NCI-H345 (cell line): ENCODE measurements around the gene CLHC1.
A peak's percentile ranks its signal among the peaks of the same experiment; 100 is the strongest.

ENCODE experiments used
- DNase-seq: peaks from one replicate; lab custom pipeline; 2025; lab: John Stamatoyannopoulos, UW

The CLHC1 gene

DNA sequence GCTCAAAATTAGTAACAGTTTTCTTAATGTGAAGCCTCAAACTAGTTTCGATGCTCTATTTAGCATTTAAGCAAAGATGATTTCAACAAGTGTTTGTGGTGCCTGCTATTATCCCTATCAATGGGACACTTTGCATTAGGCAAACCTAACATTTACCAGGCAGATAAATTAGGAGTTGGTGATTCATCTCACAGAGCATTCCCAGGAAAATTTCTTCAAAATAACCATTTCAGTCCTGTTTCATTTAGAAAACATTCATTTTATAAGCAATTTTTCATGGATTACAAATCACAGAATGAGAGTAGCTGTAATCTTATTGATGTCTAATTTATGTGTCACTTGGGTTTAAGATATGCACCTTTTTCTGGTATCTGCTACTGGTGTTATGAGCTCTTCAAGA, 62.7 kb downstream of the CLHC1 start:
- no peak for DNase-seq

DNA sequence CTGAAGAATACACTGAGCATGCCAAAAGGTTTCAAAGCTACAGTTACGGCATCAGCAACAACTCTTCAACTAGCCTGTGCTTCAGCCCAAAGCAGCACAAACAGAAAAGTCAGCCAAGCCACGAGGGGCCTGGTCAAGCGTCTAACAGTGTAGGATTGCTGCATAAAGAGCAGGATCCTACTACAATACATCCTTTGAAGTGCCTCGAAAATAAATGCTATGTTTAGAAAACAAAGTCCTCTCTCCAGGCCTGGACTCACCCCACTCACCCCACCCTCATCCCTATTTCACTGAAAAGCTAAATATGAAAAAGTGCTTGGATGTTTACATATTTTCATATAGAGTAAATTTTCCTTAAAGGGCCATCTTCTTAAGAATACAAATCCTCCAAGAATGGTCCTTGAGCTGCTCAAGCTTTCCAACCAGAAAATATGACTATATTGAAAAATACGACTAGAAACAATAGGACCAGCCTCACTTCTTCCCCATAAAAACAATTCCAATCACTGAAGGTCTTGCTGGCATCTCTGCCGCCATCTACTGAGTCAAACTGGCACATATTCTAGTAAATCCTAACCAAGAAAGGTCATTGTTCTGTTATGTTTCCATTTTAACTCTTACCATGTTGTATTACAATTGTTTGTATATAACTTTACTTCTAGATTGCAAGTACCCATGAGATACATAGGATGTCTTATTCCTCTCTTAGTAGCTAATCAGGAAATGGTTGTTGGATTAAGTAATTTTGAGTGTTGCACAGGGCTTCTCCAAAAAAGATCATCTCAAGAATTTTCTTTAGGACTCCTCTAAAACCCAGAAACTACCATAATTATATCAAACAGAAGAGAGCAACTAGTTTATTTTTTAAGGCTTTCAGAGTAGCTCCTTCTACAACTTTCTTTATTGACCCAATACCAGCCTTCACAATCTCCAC, 63.6 kb downstream of the CLHC1 start:
- DNase-seq = peak; percentile 44

DNA sequence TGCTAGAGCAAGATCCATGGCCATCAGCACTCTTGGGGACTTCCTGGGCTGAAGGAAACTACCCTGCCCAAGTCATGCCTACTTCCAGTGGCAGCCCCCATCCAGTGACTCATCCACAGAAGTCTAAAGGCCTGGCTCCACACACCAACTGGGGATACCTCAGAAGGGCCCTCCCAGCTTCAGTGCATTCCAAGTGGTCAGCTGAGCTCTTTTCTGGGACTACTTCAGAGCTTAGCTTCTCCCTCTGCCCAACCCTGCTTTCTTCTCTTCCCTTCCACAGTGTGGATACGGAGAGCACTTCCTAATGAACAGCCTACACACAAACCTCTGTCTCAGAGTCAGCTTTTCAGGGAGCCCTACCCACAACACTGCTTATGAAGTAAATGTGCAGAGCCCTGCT, 66.5 kb downstream of the CLHC1 start:
- no peak for DNase-seq

GRCh38 chr2:55164534-55165480, 67.3 kb downstream of the CLHC1 start:
- DNase-seq = no peak

DNA sequence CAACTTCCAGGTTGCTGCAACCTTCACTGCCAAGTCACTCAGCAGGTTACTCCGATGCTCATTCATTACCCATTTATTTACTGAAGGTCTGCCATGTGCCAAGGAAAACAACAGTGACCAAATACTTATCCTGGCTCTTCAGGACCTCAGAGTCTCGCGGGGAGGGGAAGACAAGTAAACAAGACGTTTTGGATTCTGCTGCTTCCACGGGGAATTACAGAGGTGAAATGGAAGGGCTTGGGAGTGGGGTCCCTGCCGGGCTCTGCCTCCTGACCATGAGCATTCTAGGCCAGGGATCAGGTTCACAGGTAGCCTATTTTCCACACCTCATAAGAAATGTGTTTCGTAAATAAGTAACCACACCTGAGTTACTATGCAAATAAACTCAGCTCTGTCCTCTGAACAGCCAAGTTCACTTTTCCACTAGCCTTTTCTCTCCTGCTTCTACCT, 68.1 kb downstream of the CLHC1 start:
- peak; percentile 11 for DNase-seq

DNA sequence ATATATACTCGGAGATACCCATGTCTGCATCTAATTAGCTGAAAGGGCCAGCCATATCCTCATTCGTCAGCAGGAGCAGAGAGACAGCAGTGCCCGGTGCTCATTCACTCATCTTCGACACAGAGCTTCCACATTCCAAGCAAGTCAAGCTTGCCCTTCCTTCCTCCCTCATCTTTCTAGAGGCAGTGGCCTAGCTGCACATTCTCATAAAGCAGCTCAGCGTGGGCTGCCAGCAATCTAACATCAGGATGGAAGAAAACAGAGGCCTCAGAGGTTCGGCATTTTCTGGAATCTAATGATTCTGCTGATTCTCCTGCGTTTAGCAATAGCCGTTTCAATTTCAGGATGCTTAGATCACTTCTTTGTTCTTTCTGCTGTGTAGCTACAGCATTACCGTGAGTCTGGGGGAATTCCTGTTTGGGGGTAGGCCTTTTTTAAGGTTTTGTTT, 68.8 kb downstream of the CLHC1 start:
- DNase-seq = no peak

DNA sequence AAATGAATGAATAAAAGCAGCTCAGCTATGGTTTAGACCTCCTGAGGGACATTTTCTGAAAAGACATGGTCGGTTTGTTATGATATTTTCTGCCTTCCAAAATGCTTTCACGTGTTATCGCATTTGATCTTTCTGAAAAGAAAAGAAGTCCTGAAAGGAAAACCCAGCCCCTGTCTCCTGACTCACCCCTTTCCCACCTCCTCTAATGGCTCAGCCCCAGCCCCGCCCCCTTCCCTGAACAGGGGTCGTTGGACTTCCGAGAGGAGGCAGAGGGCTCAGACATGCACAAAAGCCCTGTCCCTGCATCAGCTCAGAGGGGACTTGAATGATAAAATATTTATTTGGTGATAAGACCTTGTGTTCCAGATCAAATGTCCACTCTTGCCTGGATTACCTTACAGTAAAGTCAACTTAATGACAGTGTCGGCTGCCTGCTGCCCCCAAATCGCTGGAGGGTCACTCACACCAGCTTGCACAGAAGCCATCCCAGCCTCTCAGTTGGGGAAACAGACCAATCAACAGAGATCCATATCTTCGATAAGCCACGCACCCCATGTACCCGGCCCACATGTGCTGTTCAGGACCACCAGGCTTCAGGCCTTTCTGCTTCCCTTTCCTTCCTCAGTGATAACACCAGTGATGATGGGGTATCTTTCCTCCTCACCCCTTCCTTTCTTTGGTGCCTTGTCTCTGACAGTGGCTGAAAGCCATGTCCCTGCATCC, 69.6 kb downstream of the CLHC1 start:
- no peak for DNase-seq

DNA sequence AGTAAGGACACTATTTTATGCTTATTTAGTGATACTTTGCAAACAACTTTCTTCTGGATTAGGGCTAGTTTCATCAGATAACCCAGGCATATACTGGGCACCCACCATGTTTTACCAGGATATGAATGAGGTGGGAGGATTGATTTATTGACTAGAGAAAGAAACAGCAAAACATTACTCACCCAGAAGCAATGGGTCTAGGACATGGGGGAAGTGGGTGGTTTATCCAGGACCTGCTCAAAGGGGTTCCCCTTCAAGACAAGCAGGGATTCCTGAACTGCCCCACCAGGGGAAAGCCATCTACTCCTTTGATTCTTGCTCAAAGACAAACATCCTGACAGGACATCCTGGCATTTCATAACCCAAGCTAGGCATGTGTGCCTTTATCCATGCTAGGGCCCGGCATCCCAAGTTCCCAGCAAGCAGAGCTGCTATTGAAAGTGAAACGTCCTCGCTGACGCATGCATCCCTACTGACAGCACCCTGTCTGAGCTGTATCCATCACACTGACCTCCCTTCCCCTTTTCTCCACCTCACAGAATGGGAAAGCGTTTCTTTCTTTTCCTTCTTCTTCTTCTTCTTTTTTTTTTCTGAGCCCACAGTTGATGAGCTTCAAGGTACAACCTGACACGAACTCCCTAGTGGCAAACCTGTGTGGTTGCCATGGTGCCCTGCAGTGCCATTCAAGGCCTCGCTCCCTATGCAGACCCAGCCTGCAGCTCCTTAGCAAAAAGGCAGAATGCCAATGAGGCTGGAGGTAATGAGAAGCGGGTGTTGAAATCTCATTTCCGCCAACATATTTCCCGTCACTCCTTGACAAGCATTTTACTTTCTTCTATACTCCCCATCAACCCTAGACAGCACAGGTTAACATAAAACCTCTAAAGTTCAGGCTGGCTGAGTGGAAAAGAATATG, 70.5 kb downstream of the CLHC1 start:
- DNase-seq = no peak

DNA sequence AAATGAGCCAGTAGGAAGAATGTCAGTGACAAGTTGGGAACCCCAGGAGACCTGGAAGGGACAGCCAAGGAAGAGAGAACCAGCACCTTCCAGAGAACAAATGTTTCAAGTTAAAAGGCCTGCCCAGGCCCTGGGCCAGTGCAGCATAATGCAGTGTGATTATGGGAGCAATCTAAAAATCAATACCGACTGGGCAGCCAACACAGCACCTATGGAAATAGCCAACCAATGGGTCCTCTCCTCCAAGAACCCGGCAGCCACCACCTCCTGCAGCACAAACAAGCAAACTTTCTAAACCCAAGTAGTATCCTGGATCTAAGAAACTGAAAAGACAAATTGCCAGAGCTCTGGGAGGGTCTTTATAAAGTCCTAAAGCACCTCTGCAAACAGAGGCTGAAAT, 71.7 kb downstream of the CLHC1 start:
- DNase-seq = no peak

GRCh38 chr2:55159752-55160151, 72.3 kb downstream of the CLHC1 start:
- no peak for DNase-seq

GRCh38 chr2:55159037-55159651, 72.9 kb downstream of the CLHC1 start:
- no peak for DNase-seq

DNA sequence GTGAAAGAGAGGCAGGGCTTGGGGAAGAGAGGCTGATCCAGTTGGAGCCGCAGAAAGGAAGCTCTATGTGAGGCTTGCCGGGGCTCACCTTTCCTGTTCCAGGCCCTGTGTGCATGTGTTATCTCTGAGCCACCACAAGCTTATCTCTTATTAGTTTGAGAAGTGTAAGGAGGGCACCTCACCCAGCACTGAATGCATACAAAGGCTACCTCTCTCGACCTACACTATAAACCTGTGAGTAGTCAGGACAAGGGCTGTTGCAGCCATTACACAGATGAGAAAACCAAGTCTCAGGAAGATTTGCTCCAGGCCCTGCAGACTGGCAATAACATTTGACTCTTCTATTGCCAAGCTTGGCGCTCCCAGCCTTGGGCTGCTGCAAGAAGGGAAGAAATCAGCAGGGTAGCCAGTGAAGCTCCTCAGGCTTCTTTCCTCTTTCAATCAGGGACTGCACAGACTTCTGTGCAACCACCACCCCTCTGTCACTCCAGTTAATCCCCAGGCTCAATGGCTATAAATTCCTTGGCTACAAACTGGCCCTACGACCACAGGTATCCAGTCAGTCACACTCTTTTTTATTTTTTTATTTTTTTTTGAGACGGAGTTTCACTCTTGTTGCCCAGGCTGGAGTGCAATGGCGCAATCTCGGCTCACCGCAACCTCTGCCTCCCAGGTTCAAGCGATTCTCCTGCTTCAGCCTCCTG, 73.8 kb downstream of the CLHC1 start:
- no peak for DNase-seq

- no peak for DNase-seq
These were observed 74.6 kb downstream of the CLHC1 start for GRCh38 chr2:55157474-55157884.

- DNase-seq = no peak
These were observed 75.1 kb downstream of the CLHC1 start for GRCh38 chr2:55156984-55157383.

DNA sequence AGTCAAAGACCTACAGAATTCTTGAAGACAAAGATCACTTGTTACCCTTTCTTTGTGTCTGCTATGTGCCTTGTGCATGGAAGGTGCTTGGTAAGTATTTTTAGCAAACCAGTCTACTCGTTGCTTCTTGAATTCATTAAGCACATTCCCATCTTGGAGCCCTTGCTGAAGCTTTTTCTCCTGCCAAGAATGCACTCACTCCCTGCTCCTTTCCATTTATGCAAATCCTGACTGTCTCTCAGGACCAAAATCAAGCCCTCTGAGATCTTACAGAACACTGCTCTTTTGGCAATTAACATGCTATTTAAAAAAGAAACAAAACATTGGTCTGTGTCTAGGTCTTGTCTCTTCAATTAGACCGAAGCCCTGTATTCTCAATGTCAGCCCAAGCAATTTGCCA, 75.8 kb downstream of the CLHC1 start:
- no peak for DNase-seq

GRCh38 chr2:55155764-55156281, 76.3 kb downstream of the CLHC1 start:
- no peak for DNase-seq

DNA sequence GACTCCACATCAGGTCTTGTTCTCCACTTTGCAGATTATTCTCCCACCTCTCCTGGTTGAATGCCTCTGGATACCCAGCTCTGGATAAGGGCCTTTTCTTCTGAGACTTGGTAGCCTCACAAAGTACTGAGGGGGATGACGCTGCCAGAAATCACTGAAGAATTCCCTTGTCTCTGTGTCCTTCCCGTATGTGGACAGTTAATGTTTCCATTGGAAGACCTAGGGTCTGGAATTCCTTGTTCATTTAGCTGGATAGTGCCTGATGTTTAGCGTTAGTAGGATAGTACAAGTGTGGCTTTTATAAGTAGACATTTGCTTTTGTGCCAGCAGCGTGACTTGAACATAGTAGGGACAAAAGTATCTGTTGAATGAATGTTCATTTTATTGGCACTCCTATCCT, 76.9 kb downstream of the CLHC1 start:
- DNase-seq = no peak

- no peak for DNase-seq
These were observed 77.5 kb downstream of the CLHC1 start for GRCh38 chr2:55154525-55155030.

GRCh38 chr2:55153584-55154299, 78.4 kb downstream of the CLHC1 start:
- DNase-seq = peak; percentile 14
